BLaER1 treated with 17β-estradiol and CSF1 and Interleukin-3, amounts not matched to agents 10 nM and 100 nM (cell line): Measurements from ENCODE around the gene CDH26.

Source experiments
- H3K27ac ChIP-seq, 11 experiments: shearing (Covaris generic); formaldehyde crosslinking; 2 replicates each; pipeline ENCODE4 v1.8.1; 2022
- H3K27me3 ChIP-seq, 11 experiments: shearing (Covaris generic); formaldehyde crosslinking; 2 replicates each; pipeline ENCODE4 v1.8.1; 2022
- H3K36me3 ChIP-seq, 11 experiments: shearing (Covaris generic); formaldehyde crosslinking; 2 replicates each; pipeline ENCODE4 v1.8.1; 2022
- H3K4me1 ChIP-seq, 10 experiments: shearing (Covaris generic); formaldehyde crosslinking; 2 replicates each; pipeline ENCODE4 v1.8.1; 2022
- H3K4me2 ChIP-seq, 11 experiments: shearing (Covaris generic); formaldehyde crosslinking; 2 replicates each; pipeline ENCODE4 v1.8.1; 2022
- H3K4me3 ChIP-seq, 10 experiments: shearing (Covaris generic); formaldehyde crosslinking; 2 replicates each; pipeline ENCODE4 v1.8.1; 2022
- H3K9ac ChIP-seq, 11 experiments: shearing (Covaris generic); formaldehyde crosslinking; 2 replicates each; pipeline ENCODE4 v1.8.1; 2022
- H3K9me3 ChIP-seq, 11 experiments: shearing (Covaris generic); formaldehyde crosslinking; replicated peaks in 1 of 11; 2 replicates each; pipeline ENCODE4 v1.8.1; 2022
- H4K20me1 ChIP-seq, 11 experiments: shearing (Covaris generic); formaldehyde crosslinking; 2 replicates each; pipeline ENCODE4 v1.8.1; 2022
- Cebpa-rat ChIP-seq, 11 experiments: shearing (Covaris generic); IDR thresholded peaks; 2 replicates each; pipeline ENCODE4 v1.8.1; 2022

The CDH26 gene

DNA sequence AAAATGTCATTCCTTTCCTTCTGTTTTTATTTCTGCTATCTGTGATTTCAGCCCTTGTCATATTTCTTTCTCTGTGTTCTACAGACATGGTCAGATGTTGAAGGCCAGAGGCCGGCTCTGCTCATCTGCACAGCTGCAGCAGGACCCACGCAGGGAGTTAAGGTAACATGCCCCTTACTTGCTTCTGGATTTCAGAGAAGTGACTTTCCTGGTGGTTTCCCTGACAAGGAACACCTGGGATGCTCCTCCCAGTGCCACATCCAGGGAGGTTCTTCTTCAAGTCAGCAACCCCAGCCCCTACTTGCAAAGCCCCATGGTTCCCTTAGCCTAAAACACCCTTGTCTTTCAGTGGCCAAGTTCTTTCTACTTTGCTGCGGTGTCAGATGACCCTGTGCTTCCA, 41.3 kb downstream of the CDH26 start:
- Histone ChIP-seq H3K9ac (no peak overlapping the region), H3K4me2 (no peak overlapping the region), H3K9me3 (no peaks in the 10 kb centered on the region), H3K27me3 (no peaks in the 10 kb centered on the region), H3K36me3 (no peaks in the 10 kb centered on the region), H3K4me1 (no peaks in the 10 kb centered on the region), H3K27ac (no peak overlapping the region), H4K20me1 (no peaks in the 10 kb centered on the region), H3K4me3 (no peak overlapping the region)
- no peak for TF ChIP-seq Cebpa-rat (IDR thresholded peaks at IDR 0.05)

GRCh38 chr20:60000271-60001042, 42.2 kb downstream of the CDH26 start:
- Histone ChIP-seq H3K9ac (no peak overlapping the region), H3K36me3 (no peaks in the 10 kb centered on the region), H3K4me3 (no peak overlapping the region), H3K27ac (no peak overlapping the region), H3K4me2 (no peak overlapping the region), H3K27me3 (no peaks in the 10 kb centered on the region), H3K9me3 (no peaks in the 10 kb centered on the region), H4K20me1 (no peaks in the 10 kb centered on the region), H3K4me1 (no peaks in the 10 kb centered on the region)
- no peak for TF ChIP-seq Cebpa-rat (IDR thresholded peaks at IDR 0.05)

DNA sequence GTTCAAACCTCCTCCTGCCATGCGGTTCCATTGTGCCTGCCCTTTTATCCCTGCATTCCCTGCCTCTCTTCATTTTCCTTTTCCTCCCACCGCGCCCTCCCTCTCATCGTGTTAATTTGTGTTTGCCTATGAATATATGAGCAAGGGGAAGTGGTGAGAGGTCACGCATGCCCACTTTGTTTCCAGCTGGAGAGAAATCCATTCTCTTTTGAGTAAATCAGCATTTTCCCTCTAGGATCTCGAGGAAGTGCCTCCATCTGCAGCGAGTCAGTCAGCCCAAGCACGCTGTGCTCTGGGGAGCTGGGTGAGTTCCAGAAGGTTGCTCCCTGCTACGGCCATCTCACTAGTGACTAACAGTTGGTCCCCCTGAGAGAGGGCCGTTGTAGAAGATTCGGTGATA, 42.9 kb downstream of the CDH26 start:
- Histone ChIP-seq H3K4me1 (no peaks in the 10 kb centered on the region), H3K4me3 (no peak overlapping the region), H3K9ac (no peak overlapping the region), H3K36me3 (no peaks in the 10 kb centered on the region), H3K27me3 (no peaks in the 10 kb centered on the region), H3K4me2 (no peak overlapping the region), H4K20me1 (no peaks in the 10 kb centered on the region), H3K9me3 (no peaks in the 10 kb centered on the region), H3K27ac (no peak overlapping the region)
- no peak for TF ChIP-seq Cebpa-rat (IDR thresholded peaks at IDR 0.05)

- Histone ChIP-seq H3K4me3 (no peak overlapping the region), H3K9me3 (no peaks in the 10 kb centered on the region), H3K27ac (no peak overlapping the region), H3K27me3 (no peaks in the 10 kb centered on the region), H3K4me1 (peaks cover 0 to 11% (median 8%) of the 10 kb centered on the region in 10 experiments; a peak in 13 of 20 replicates), H4K20me1 (no peaks in the 10 kb centered on the region), H3K9ac (no peak overlapping the region), H3K4me2 (no peak overlapping the region), H3K36me3 (no peaks in the 10 kb centered on the region; a peak in 1 of 22 replicates)
- no peak for TF ChIP-seq Cebpa-rat (IDR thresholded peaks at IDR 0.05)
Observed at GRCh38 chr20:60003776-60004175, 45.6 kb downstream of the CDH26 start.

- peaks cover 0 to 12% (median 8%) of the 10 kb centered on the region in 10 experiments; a peak in 13 of 20 replicates for H3K4me1 ChIP-seq
- H3K4me3 ChIP-seq: no peak overlapping the region
- TF ChIP-seq Cebpa-rat (IDR thresholded peaks at IDR 0.05): no peak
- no peak overlapping the region for H3K4me2 ChIP-seq
- no peaks in the 10 kb centered on the region for H3K9me3 ChIP-seq
- H4K20me1 ChIP-seq: no peaks in the 10 kb centered on the region
- no peak overlapping the region for H3K9ac ChIP-seq
- no peaks in the 10 kb centered on the region; a peak in 1 of 22 replicates for H3K36me3 ChIP-seq
- H3K27ac ChIP-seq: no peak overlapping the region
- H3K27me3 ChIP-seq: no peaks in the 10 kb centered on the region
Observed at GRCh38 chr20:60006261-60006660, 48.0 kb downstream of the CDH26 start.

DNA sequence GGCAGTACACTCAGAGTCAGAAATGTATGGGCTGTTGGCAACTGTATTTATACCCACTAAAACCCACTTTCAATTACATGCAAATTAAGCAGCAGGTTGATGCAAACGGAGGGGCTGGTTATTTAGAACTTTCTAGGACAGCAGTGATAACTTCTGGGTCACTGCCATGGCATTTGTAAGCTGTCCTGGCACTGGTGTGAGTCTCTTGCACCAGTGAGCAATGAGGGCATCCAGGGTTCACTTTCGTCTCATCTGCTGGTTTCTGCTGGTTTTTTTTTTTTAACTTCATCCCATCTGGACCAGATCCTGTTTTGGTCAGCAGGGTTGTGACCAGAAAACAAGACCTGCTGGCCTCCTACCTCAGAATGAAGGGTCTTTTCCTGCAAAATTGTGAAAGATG, 49.2 kb downstream of the CDH26 start:
- no peak overlapping the region for H3K9ac ChIP-seq
- no peak overlapping the region for H3K27ac ChIP-seq
- H3K4me2 ChIP-seq: no peak overlapping the region
- H3K27me3 ChIP-seq: no peaks in the 10 kb centered on the region
- no peaks in the 10 kb centered on the region for H4K20me1 ChIP-seq
- no peaks in the 10 kb centered on the region for H3K9me3 ChIP-seq
- no peaks in the 10 kb centered on the region; a peak in 1 of 22 replicates for H3K36me3 ChIP-seq
- H3K4me1 ChIP-seq: peaks cover 9 to 22% (median 17%) of the 10 kb centered on the region in 10 experiments; a peak in 17 of 20 replicates
- no peak overlapping the region for H3K4me3 ChIP-seq
- TF ChIP-seq Cebpa-rat (IDR thresholded peaks at IDR 0.05): no peak

DNA sequence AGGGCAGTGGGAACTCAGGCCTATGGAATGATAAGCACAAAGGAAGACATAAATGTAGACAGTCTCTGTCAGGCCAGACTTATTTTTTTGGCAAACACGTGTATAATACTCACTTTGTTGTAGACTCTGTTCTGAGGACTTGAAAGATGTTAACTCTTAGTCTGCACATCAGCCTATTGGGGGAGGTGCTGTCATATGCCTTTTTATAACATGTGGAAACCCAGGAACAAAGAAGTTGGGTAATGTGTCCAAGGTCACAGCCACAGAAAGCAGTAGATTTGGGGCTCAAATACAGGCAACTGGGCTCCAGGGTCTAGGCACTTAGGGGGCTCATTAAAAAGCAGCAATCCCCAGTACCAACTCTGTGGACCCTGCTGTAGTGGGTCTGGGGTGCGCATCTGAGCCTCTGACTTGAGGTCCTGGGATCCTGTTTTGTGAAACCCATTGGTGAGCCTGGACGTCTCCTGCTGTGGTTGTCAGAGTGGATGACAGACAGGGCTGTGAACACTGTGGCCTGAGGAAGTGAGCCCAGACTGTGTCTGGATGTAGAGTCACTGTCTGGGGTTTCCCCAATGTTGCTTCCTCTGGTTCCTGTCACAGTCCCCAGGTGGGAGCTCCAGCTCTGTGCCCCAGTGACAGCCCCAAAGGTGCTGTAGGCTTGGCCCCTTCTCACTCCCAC, 50.0 kb downstream of the CDH26 start:
- TF ChIP-seq Cebpa-rat (IDR thresholded peaks at IDR 0.05): no peak
- Histone ChIP-seq H3K4me2 (peak overlapping the region in 7 of 11 experiments; percentile 10 to 37 (median 20); a peak in 7 of 22 replicates), H3K4me3 (no peak overlapping the region), H3K27me3 (no peaks in the 10 kb centered on the region), H3K27ac (no peak overlapping the region), H3K4me1 (peaks cover 9 to 30% (median 22%) of the 10 kb centered on the region in 10 experiments; a peak in 18 of 20 replicates), H4K20me1 (no peaks in the 10 kb centered on the region), H3K9ac (no peak overlapping the region), H3K9me3 (no peaks in the 10 kb centered on the region), H3K36me3 (no peaks in the 10 kb centered on the region; a peak in 1 of 22 replicates)

DNA sequence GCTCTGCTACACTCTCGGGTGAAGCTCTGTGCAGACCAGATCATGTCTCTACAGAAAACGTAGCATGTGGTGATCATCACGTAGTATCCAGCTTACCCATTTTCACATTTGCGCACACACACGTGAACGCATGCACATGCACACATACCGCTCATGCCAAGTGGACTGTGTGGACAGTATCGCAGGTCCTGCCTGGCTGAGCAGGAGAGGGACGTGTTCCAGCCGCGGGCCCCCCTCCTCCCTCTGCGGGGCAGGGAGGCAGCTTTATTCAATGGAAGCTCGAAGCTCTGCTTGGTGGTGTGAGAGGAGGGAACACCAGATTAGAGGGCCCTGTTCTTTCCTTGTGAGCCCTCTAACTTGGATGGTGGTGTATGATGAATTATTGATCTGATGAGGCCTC, 51.1 kb downstream of the CDH26 start:
- no peak overlapping the region for H3K27ac ChIP-seq
- no peaks in the 10 kb centered on the region; a peak in 1 of 22 replicates for H3K36me3 ChIP-seq
- H3K4me1 ChIP-seq: peaks cover 17 to 35% (median 25%) of the 10 kb centered on the region in 10 experiments; a peak in 18 of 20 replicates
- H3K9ac ChIP-seq: no peak overlapping the region
- no peak overlapping the region for H3K4me2 ChIP-seq
- no peaks in the 10 kb centered on the region for H3K27me3 ChIP-seq
- no peak for TF ChIP-seq Cebpa-rat (IDR thresholded peaks at IDR 0.05)
- no peak overlapping the region for H3K4me3 ChIP-seq
- H3K9me3 ChIP-seq: no peaks in the 10 kb centered on the region
- no peaks in the 10 kb centered on the region for H4K20me1 ChIP-seq

GRCh38 chr20:60009826-60010616, 51.8 kb downstream of the CDH26 start:
- H3K4me2 ChIP-seq: no peak overlapping the region
- H3K27me3 ChIP-seq: no peaks in the 10 kb centered on the region
- peaks cover 20 to 35% (median 26%) of the 10 kb centered on the region in 10 experiments; a peak in 18 of 20 replicates for H3K4me1 ChIP-seq
- peaks cover 0 to 2% (median 0%) of the 10 kb centered on the region in 11 experiments; a peak in 1 of 22 replicates for H3K9me3 ChIP-seq
- H3K4me3 ChIP-seq: no peak overlapping the region
- no peaks in the 10 kb centered on the region for H4K20me1 ChIP-seq
- H3K9ac ChIP-seq: no peak overlapping the region
- no peaks in the 10 kb centered on the region; a peak in 1 of 22 replicates for H3K36me3 ChIP-seq
- H3K27ac ChIP-seq: no peak overlapping the region
- TF ChIP-seq Cebpa-rat (IDR thresholded peaks at IDR 0.05): no peak
